ENCODE measurements around the gene RNPEP.

RNPEP gene

DNA sequence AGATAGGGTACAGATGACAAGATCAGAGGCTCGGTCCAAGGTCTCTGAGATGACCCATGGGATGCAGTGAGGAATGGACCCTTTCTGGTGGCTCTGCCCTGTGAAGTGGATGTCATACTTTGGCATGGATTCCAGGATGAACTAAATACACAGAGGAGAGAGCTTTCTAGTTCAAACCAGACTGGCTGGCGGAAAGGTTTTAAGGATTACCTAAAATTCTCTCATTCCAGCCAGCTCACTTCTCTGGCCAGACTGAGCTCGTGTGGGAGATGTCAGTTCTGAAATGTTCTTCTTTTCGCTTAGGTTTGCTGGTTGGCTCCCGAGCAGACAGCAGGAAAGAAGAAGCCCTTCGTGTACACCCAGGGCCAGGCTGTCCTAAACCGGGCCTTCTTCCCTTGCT is 6.2 kb downstream of the RNPEP start:
- Histone ChIP-seq H3K27me3 (ENCODE audit: insufficient read depth, low read length) (no peaks in the 10 kb centered on the region), H3K79me2 (ENCODE audit: insufficient read depth, low read length) (no peaks in the 10 kb centered on the region), H2AFZ (ENCODE audit: low read length) (no peak overlapping the region), H3K27ac (ENCODE audit: low read depth, low read length, poor library complexity, severe bottlenecking) (no peak overlapping the region), H3K4me3 (ENCODE audit: low read depth, low read length, poor library complexity, severe bottlenecking) (no peak overlapping the region), H3F3A (ENCODE audit: insufficient read depth, low read length) (no peaks in the 10 kb centered on the region), H3K9me3 (ENCODE audit: low read length) (no peaks in the 10 kb centered on the region), H4K20me1 (ENCODE audit: insufficient read depth, low read length) (no peaks in the 10 kb centered on the region), H3K4me2 (ENCODE audit: low read length) (no peak overlapping the region), H3K4me1 (ENCODE audit: insufficient read depth, low read length, severe bottlenecking) (no peaks in the 10 kb centered on the region), H3K9ac (ENCODE audit: low read length) (no peak overlapping the region), H3K9me2 (ENCODE audit: low read depth, low read length) (no peaks in the 10 kb centered on the region), H3K36me3 (ENCODE audit: insufficient read depth, low read length) (peaks cover 6% of the 10 kb centered on the region; the same call in 1 of the 2 replicates)
- TF ChIP-seq EZH2 (IDR thresholded peaks at IDR 0.05; ENCODE audit: borderline replicate concordance, low read length) = no peak
- TF ChIP-seq, protein P1, sequence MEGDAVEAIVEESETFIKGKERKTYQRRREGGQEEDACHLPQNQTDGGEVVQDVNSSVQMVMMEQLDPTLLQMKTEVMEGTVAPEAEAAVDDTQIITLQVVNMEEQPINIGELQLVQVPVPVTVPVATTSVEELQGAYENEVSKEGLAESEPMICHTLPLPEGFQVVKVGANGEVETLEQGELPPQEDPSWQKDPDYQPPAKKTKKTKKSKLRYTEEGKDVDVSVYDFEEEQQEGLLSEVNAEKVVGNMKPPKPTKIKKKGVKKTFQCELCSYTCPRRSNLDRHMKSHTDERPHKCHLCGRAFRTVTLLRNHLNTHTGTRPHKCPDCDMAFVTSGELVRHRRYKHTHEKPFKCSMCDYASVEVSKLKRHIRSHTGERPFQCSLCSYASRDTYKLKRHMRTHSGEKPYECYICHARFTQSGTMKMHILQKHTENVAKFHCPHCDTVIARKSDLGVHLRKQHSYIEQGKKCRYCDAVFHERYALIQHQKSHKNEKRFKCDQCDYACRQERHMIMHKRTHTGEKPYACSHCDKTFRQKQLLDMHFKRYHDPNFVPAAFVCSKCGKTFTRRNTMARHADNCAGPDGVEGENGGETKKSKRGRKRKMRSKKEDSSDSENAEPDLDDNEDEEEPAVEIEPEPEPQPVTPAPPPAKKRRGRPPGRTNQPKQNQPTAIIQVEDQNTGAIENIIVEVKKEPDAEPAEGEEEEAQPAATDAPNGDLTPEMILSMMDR (IDR thresholded peaks at IDR 0.05; ENCODE audit: low read length) = no peak

DNA sequence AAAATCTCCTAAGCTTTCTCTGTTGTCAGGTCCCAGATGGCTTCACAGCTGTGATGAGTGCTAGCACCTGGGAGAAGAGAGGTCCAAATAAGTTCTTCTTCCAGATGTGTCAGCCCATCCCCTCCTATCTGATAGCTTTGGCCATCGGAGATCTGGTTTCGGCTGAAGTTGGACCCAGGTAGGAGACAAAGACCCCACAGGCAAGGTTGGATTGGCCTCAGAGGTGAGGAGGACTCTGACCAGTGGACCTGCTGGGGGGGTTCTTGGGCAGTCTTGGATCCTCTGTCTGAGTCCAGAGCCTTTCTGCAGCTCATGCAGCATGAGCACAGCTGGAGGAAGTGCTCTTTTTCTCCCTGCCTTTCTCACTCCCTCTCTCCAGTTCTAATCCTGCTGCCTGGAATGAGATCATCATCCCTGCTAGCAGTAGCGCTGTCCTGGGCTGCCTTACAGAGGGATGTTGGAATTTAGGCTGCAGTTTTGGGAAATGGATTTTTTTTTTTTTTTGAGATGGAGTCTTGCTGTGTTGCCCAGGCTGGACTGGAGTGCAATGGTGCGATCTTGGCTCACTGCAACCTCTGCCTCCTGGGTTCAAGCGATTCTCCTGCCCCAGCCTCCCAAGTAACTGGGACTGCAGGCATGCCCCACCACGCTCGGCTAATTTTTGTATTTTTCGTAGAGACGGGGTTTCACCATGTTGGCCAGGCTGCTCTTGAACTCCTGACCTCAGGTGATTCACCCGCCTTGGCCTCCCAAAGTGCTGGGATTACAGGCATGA is 7.1 kb downstream of the RNPEP start:
- TF ChIP-seq, protein P1 (IDR thresholded peaks at IDR 0.05; ENCODE audit: low read length) = no peak
- no peak for TF ChIP-seq EZH2 (IDR thresholded peaks at IDR 0.05; ENCODE audit: borderline replicate concordance, low read length)

DNA sequence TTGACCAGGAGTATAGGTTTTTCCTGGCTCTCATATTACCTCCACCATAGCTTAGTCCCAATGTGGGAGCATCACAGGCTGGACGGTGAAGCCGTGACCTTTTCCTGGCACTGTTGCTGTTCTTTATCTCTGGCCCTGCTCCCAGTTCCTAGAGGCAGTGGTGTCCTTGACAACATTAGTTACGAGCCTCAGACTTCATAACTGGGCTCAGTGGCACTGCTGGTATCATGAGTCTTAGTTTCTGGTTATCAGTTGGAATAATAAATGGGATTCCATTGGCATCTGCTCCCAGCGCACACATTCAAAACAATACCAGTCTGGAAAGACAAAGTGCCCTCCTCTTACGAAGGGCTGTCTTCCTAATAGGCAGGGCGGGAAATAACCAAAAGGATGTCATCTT is 8.0 kb downstream of the RNPEP start:
- H3K9me3 ChIP-seq (ENCODE audit: low read length) = no peaks in the 10 kb centered on the region
- H3K4me3 ChIP-seq (ENCODE audit: low read depth, low read length, poor library complexity, severe bottlenecking) = no peak overlapping the region
- TF ChIP-seq, protein P1 (IDR thresholded peaks at IDR 0.05; ENCODE audit: low read length) = no peak
- TF ChIP-seq EZH2 (IDR thresholded peaks at IDR 0.05; ENCODE audit: borderline replicate concordance, low read length) = no peak
- no peaks in the 10 kb centered on the region for H3K79me2 ChIP-seq (ENCODE audit: insufficient read depth, low read length)
- no peaks in the 10 kb centered on the region for H3K4me1 ChIP-seq (ENCODE audit: insufficient read depth, low read length, severe bottlenecking)
- H3K36me3 ChIP-seq (ENCODE audit: insufficient read depth, low read length) = peaks cover 6% of the 10 kb centered on the region; the same call in 1 of the 2 replicates
- no peak overlapping the region for H3K4me2 ChIP-seq (ENCODE audit: low read length)
- no peaks in the 10 kb centered on the region for H4K20me1 ChIP-seq (ENCODE audit: insufficient read depth, low read length)
- H3K9ac ChIP-seq (ENCODE audit: low read length) = no peak overlapping the region
- no peak overlapping the region for H3K27ac ChIP-seq (ENCODE audit: low read depth, low read length, poor library complexity, severe bottlenecking)
- no peaks in the 10 kb centered on the region for H3K27me3 ChIP-seq (ENCODE audit: insufficient read depth, low read length)
- no peaks in the 10 kb centered on the region for H3F3A ChIP-seq (ENCODE audit: insufficient read depth, low read length)
- H3K9me2 ChIP-seq (ENCODE audit: low read depth, low read length) = no peaks in the 10 kb centered on the region
- no peak overlapping the region for H2AFZ ChIP-seq (ENCODE audit: low read length)

More for the DNA sequence above, 7.1 kb downstream of the RNPEP start:
- Histone ChIP-seq H3K9me3 (ENCODE audit: low read length) (no peaks in the 10 kb centered on the region), H3K9me2 (ENCODE audit: low read depth, low read length) (no peaks in the 10 kb centered on the region), H3K27me3 (ENCODE audit: insufficient read depth, low read length) (no peaks in the 10 kb centered on the region), H3K79me2 (ENCODE audit: insufficient read depth, low read length) (no peaks in the 10 kb centered on the region), H3K27ac (ENCODE audit: low read depth, low read length, poor library complexity, severe bottlenecking) (no peak overlapping the region), H3K36me3 (ENCODE audit: insufficient read depth, low read length) (peaks cover 6% of the 10 kb centered on the region; the same call in 1 of the 2 replicates), H3F3A (ENCODE audit: insufficient read depth, low read length) (no peaks in the 10 kb centered on the region), H3K4me2 (ENCODE audit: low read length) (no peak overlapping the region), H2AFZ (ENCODE audit: low read length) (no peak overlapping the region), H3K4me3 (ENCODE audit: low read depth, low read length, poor library complexity, severe bottlenecking) (no peak overlapping the region), H4K20me1 (ENCODE audit: insufficient read depth, low read length) (no peaks in the 10 kb centered on the region), H3K9ac (ENCODE audit: low read length) (no peak overlapping the region), H3K4me1 (ENCODE audit: insufficient read depth, low read length, severe bottlenecking) (no peaks in the 10 kb centered on the region)
